B cell (primary cell): ENCODE data around the gene LLPH.

Experiments
- EZH2 ChIP-seq: IDR thresholded peaks from 2 replicates; pipeline ENCODE4 v1.6.1; 2012; ENCODE audit warnings: borderline replicate concordance, low read depth, mild to moderate bottlenecking, moderate library complexity, low read length; ENCODE audit not compliant: insufficient read depth, poor library complexity, severe bottlenecking
- TF ChIP-seq, protein P1 (sequence below): fragments of 200-600 bp; IDR thresholded peaks from one replicate; pipeline ENCODE4 v1.8.0; 2022; ENCODE audit warnings: antibody characterized with exemption, mild to moderate bottlenecking

- TF ChIP-seq, protein P1, sequence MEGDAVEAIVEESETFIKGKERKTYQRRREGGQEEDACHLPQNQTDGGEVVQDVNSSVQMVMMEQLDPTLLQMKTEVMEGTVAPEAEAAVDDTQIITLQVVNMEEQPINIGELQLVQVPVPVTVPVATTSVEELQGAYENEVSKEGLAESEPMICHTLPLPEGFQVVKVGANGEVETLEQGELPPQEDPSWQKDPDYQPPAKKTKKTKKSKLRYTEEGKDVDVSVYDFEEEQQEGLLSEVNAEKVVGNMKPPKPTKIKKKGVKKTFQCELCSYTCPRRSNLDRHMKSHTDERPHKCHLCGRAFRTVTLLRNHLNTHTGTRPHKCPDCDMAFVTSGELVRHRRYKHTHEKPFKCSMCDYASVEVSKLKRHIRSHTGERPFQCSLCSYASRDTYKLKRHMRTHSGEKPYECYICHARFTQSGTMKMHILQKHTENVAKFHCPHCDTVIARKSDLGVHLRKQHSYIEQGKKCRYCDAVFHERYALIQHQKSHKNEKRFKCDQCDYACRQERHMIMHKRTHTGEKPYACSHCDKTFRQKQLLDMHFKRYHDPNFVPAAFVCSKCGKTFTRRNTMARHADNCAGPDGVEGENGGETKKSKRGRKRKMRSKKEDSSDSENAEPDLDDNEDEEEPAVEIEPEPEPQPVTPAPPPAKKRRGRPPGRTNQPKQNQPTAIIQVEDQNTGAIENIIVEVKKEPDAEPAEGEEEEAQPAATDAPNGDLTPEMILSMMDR, result no peak
- no peak for TF ChIP-seq EZH2
These were observed 47.8 kb downstream of the LLPH start for GRCh38 chr12:66082744-66083143.
